Measurements from ENCODE around the gene LMTK2. TPM values are rescaled to one million over a fixed set of nuclear protein-coding genes. Genes with fewer than 3 reads are reported as not detected.

The LMTK2 gene
- total and polyA plus RNA-seq, 2 donors (not counting 1 experiment from before 2014, with no cell fraction given) = 4.9 to 13.1 TPM

GRCh38 chr7:98251601-98252424 is 145.2 kb downstream of the LMTK2 start, which contains the start of gene TECPR1:
TSS of gene TECPR1 (minus strand) at chr7:98252232. CDS start at chr7:98246146, 6,086 bp downstream.
- intact Hi-C loops (cut with micrococcal nuclease) = loop anchor here (1.0 to 10.0 kb wide), 10 partner anchors 11 to 1137 kb away; partner anchors contain the start of genes BAIAP2L1, BRI3, LMTK2 and SDHAF3
- CTCF ChIA-PET = interaction anchor here (4.6 kb wide), 1 partner anchor 83 kb away, joined by 17 read pairs; no protein-coding TSS in a partner anchor

More at GRCh38 chr7:98251601-98252424, 145.2 kb downstream of the LMTK2 start, which contains the start of gene TECPR1:
- Histone ChIP-seq H3K4me1 (ENCODE audit: control insufficient read depth in 2 of 2, insufficient read depth in 2 of 2, low read length in 2 of 2) (peaks cover 22 to 40% of the 10 kb centered on the region in 2 donors), H3K4me2 (replicated peaks; ENCODE audit: low read depth, low read length, poor library complexity, severe bottlenecking) (peak within 1 kb of the TSS; percentile 94), H2AFZ (ENCODE audit: insufficient read depth, low read depth, low read length, poor library complexity, severe bottlenecking) (peak within 1 kb of the TSS; percentile 93), H4K20me1 (ENCODE audit: control insufficient read depth, insufficient read depth, low read length, poor library complexity, severe bottlenecking) (peaks cover 25% of the 10 kb centered on the region), H3K9me3 (ENCODE audit: control extremely low read depth in 1 of 3, control insufficient read depth in 2 of 3, insufficient read depth in 1 of 3, low read length in 2 of 3) (no peaks in the 10 kb centered on the region), H3K27ac (ENCODE audit: low read length in 2 of 2) (peak within 1 kb of the TSS; percentile 68 to 71), H3K9ac (ENCODE audit: low read length) (peak within 1 kb of the TSS; percentile 82), H3K4me3 (ENCODE audit: control extremely low read depth in 1 of 5, extremely low read depth in 1 of 5, insufficient read depth in 1 of 5, low read depth in 2 of 5, low read length in 4 of 5) (peak within 1 kb of the TSS; percentile 78 to 95 (median 83)), H3K27me3 (replicated peaks in 1 of 4; ENCODE audit: control extremely low read depth in 1 of 4, control insufficient read depth in 3 of 4, insufficient read depth in 4 of 4, low read length in 3 of 4) (no peaks in the 10 kb centered on the region), H3K79me2 (ENCODE audit: control insufficient read depth, insufficient read depth, low read length) (peaks cover 58% of the 10 kb centered on the region), H3K36me3 (replicated peaks in 1 of 2; ENCODE audit: control extremely low read depth in 1 of 2, control insufficient read depth in 1 of 2, extremely low read depth in 1 of 2, insufficient read depth in 2 of 2, low read length in 1 of 2) (peaks cover 0 to 23% of the 10 kb centered on the region in 2 experiments)
- H3K9me3 Mint-ChIP-seq (ENCODE audit: insufficient read depth) = no peaks in the 10 kb centered on the region
- DNase-seq (peak; percentile 91), ATAC-seq (ENCODE audit: low read depth) (peak; percentile 95)
- under 1% methylated on average over 63 of the region's 69 CpGs for WGBS (ENCODE audit: insufficient coverage)
- H3K4me1 Mint-ChIP-seq = peaks cover 34% of the 10 kb centered on the region
- H3K27ac Mint-ChIP-seq = peak within 1 kb of the TSS; percentile 90
- POLR2A ChIA-PET = interaction anchor here (2.3 kb wide), 1 partner anchor 29 kb away, joined by 8 read pairs; the partner anchor contains the start of gene BRI3
- H3K4me3 Mint-ChIP-seq = peak within 1 kb of the TSS; percentile 98
- no peak for TF ChIP-seq EZH2 (IDR thresholded peaks at IDR 0.05; ENCODE audit: borderline replicate concordance, insufficient read depth, low read depth, low read length, poor library complexity, severe bottlenecking)
- TF ChIP-seq, protein P1, sequence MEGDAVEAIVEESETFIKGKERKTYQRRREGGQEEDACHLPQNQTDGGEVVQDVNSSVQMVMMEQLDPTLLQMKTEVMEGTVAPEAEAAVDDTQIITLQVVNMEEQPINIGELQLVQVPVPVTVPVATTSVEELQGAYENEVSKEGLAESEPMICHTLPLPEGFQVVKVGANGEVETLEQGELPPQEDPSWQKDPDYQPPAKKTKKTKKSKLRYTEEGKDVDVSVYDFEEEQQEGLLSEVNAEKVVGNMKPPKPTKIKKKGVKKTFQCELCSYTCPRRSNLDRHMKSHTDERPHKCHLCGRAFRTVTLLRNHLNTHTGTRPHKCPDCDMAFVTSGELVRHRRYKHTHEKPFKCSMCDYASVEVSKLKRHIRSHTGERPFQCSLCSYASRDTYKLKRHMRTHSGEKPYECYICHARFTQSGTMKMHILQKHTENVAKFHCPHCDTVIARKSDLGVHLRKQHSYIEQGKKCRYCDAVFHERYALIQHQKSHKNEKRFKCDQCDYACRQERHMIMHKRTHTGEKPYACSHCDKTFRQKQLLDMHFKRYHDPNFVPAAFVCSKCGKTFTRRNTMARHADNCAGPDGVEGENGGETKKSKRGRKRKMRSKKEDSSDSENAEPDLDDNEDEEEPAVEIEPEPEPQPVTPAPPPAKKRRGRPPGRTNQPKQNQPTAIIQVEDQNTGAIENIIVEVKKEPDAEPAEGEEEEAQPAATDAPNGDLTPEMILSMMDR (IDR thresholded peaks at IDR 0.05) = no peak
- no peaks in the 10 kb centered on the region for H3K27me3 Mint-ChIP-seq

Measured in B cell (primary cell).